ENCODE data around the gene HRH2.
"Not testable (repeated sequence)": the region's sequence is repeated elsewhere in the genome, so short reads cannot be mapped to it uniquely, and the experiment has no call there.

Gene HRH2

GRCh38 chr5:175715627-175716522, 58.0 kb downstream of the HRH2 start:
- peaks cover 19% of the 10 kb centered on the region for H3K4me1 Mint-ChIP-seq
- H3K36me3 Mint-ChIP-seq (ENCODE audit: low read depth), result no peaks in the 10 kb centered on the region
- H3K27ac Mint-ChIP-seq, result no peak overlapping the region
- H3K4me3 Mint-ChIP-seq, result no peak overlapping the region
- TF ChIP-seq CTCF (IDR thresholded peaks at IDR 0.05; ENCODE audit: unreplicated experiment in 3 of 3), result no peak
- no peaks in the 10 kb centered on the region for H3K27me3 Mint-ChIP-seq (ENCODE audit: low read depth)
- peaks cover 17% of the 10 kb centered on the region for H3K9me3 Mint-ChIP-seq

- no peak overlapping the region for H3K4me3 Mint-ChIP-seq
- no peaks in the 10 kb centered on the region for H3K27me3 Mint-ChIP-seq (ENCODE audit: low read depth)
- H3K36me3 Mint-ChIP-seq (ENCODE audit: low read depth), result no peaks in the 10 kb centered on the region
- H3K27ac Mint-ChIP-seq, result no peak overlapping the region
- peaks cover 17% of the 10 kb centered on the region for H3K9me3 Mint-ChIP-seq
- H3K4me1 Mint-ChIP-seq, result peaks cover 6% of the 10 kb centered on the region
- no peak for TF ChIP-seq CTCF (IDR thresholded peaks at IDR 0.05; ENCODE audit: unreplicated experiment in 3 of 3)
These were observed 60.0 kb downstream of the HRH2 start for GRCh38 chr5:175717837-175718236.

- Mint-ChIP-seq H3K4me3 (no peak overlapping the region), H3K9me3 (peaks cover 17% of the 10 kb centered on the region), H3K27me3 (ENCODE audit: low read depth) (no peaks in the 10 kb centered on the region), H3K27ac (no peak overlapping the region), H3K36me3 (ENCODE audit: low read depth) (no peaks in the 10 kb centered on the region), H3K4me1 (no peaks in the 10 kb centered on the region)
- peak; percentile 29 to 61 (median 38) for TF ChIP-seq CTCF (IDR thresholded peaks at IDR 0.05; ENCODE audit: unreplicated experiment in 3 of 3)
These were observed 60.7 kb downstream of the HRH2 start for GRCh38 chr5:175718401-175719108.

GRCh38 chr5:175719109-175719432, 61.2 kb downstream of the HRH2 start:
- not testable (repeated sequence) for H3K36me3 Mint-ChIP-seq (ENCODE audit: low read depth); H3K27me3 Mint-ChIP-seq (ENCODE audit: low read depth); H3K27ac Mint-ChIP-seq; H3K4me3 Mint-ChIP-seq; H3K4me1 Mint-ChIP-seq
- peaks cover 17% of the 10 kb centered on the region for H3K9me3 Mint-ChIP-seq

GRCh38 chr5:175724314-175725275, 66.7 kb downstream of the HRH2 start:
- Mint-ChIP-seq H3K4me1 (peaks cover 6% of the 10 kb centered on the region), H3K36me3 (ENCODE audit: low read depth) (no peaks in the 10 kb centered on the region)

More at GRCh38 chr5:175724314-175725275, 66.7 kb downstream of the HRH2 start:
- TF ChIP-seq CTCF (IDR thresholded peaks at IDR 0.05; ENCODE audit: unreplicated experiment in 3 of 3), result no peak
- no peaks in the 10 kb centered on the region for H3K9me3 Mint-ChIP-seq
- peak overlapping the region in 1 of 3 experiments; percentile 38 for H3K4me3 Mint-ChIP-seq
- peaks cover 15% of the 10 kb centered on the region for H3K27me3 Mint-ChIP-seq (ENCODE audit: low read depth)
- H3K27ac Mint-ChIP-seq, result no peak overlapping the region

All from nephron (organoid).